HG03521 (cell line): ENCODE data around the gene MOXD1.
A peak's percentile ranks its signal among the peaks of the same experiment; 100 is the strongest.
"Not testable (repeated sequence)": the region's sequence is repeated elsewhere in the genome, so short reads cannot be mapped to it uniquely, and the experiment has no call there.

Experiments
- ATAC-seq: cut with Tn5 transposase; IDR thresholded peaks from one replicate; pipeline ENCODE4 v1.9.1; 2021; ENCODE audit warnings: mild to moderate bottlenecking, moderate library complexity; ENCODE audit not compliant: unreplicated experiment

Gene MOXD1

DNA sequence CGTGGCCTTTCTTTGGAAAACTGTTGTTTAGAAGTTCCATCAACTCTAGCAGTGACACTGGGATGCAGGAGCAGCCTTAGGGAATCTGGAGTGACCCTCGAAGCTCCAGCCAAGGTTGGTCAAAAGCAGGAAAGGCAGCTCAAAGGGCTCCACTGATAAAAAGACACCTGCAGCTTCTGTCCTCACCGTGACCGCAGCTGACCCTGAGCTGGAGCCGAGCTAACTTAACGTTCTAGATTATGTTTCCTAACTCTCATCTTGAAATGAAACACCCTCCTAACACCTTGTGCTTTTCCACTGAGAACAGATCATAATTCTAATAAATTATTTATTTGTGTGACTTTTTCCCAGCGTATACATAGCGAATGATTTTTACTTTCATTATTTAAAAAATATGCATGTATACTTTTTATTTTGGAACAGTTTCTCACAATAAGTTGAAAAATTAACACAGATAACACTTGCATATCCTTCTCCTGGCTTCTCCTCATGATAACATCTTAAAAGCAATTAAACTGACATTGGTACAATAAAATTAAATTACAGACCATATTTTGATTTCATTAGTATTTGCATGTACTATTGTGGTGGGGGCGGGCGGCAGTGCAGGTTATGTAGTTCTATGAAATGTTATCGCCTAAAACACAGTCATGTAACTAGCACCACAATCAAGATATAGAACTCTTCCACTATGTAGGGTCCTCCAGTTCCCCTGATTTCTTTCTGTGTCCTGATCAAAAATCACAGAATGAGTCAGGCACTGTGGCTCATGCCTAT lies 116.1 kb downstream of the MOXD1 start:
- ATAC-seq = no peak

DNA sequence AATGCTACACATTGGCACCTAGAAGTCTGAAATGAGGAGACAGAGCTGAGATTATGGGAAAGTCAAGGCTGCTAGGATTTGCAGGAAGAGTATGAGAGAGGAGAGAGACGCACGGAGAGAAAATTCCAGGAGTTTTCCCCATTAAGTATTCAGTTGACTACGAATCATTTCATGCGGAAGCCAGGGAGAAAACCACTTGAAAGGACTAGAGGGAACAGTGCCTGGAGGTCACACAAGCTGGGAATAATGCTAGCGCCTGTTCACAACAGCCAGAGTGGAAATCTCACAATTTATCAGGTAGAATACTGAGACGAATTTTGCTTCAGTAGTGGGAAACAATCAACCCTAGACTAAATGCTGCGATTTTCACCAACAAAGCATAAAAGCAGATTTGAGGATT lies 118.6 kb downstream of the MOXD1 start:
- ATAC-seq = no peak

GRCh38 chr6:132280436-132280835 lies 120.8 kb downstream of the MOXD1 start:
- ATAC-seq = no peak

- peak; percentile 76 for ATAC-seq
These were observed 121.6 kb downstream of the MOXD1 start for GRCh38 chr6:132279592-132280139.

- no peak for ATAC-seq
These were observed 126.0 kb downstream of the MOXD1 start for GRCh38 chr6:132275066-132275970.

- ATAC-seq = no peak
These were observed 128.5 kb downstream of the MOXD1 start for GRCh38 chr6:132272776-132273175.

- ATAC-seq = no peak
These were observed 130.4 kb downstream of the MOXD1 start for GRCh38 chr6:132270726-132271402.

- ATAC-seq = not testable (repeated sequence)
These were observed 132.6 kb downstream of the MOXD1 start for GRCh38 chr6:132268666-132269065.

DNA sequence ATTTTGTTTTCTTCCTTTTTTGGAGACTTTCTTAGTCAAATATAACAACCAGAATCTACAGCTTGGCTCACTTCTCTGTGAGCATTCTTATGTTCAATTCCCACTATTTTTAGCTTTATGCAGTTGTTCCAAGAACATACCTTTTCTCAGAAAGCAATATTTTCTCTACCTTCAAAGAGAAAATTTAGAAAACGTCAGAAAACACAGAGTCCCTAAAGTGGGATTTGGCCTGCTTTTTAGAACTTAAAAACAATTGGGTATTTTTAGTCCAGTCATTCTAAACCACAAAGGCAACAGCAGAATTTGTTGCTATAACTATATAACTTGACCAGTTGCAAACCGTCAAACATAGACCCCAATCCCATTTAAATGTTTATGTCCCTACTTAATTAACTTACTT lies 133.1 kb downstream of the MOXD1 start:
- ATAC-seq = no peak

- ATAC-seq = no peak
These were observed 135.7 kb downstream of the MOXD1 start for GRCh38 chr6:132265451-132266097.

GRCh38 chr6:132264021-132264500 lies 137.2 kb downstream of the MOXD1 start:
- ATAC-seq = no peak

- ATAC-seq = no peak
These were observed 139.9 kb downstream of the MOXD1 start for GRCh38 chr6:132261354-132261753.

DNA sequence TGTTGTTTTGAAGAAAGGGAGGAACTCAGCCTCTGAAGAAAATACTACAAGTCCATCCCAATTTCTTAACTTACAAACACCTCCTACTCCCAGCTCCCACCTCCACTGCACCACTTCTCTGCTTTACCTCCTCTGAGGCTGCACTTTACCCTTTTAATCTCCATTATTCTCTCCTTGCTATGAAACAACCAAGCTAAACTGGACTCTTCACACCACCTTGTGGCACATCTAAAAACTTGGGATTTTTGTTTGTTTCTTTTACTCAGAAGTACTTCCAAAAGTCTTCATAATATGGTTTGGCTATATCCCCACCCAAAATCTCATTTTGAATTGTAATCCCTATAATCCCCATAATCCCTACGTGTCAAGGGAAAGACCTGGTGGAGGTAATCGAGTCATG lies 142.2 kb downstream of the MOXD1 start:
- ATAC-seq = no peak

- no peak for ATAC-seq
These were observed 143.7 kb downstream of the MOXD1 start for GRCh38 chr6:132257561-132257960.

DNA sequence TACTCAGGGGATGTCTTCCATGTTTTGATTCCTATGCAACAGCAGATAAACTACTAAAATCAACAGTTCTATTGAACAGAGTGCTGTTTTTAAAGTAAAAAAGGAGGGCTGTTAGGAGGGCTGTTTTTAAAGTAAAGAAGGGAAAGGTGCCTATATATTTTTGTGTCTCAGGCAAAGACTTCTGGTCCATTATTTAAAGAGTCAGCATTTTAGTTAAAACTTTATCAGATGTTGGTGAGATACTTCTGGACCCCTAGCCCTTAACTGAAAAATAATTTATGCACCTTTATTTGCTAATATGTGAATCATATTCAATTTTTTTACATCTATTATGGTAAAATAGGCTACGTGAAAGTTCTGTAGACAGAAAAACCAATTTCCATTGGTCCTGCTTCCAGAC lies 144.8 kb downstream of the MOXD1 start:
- no peak for ATAC-seq

DNA sequence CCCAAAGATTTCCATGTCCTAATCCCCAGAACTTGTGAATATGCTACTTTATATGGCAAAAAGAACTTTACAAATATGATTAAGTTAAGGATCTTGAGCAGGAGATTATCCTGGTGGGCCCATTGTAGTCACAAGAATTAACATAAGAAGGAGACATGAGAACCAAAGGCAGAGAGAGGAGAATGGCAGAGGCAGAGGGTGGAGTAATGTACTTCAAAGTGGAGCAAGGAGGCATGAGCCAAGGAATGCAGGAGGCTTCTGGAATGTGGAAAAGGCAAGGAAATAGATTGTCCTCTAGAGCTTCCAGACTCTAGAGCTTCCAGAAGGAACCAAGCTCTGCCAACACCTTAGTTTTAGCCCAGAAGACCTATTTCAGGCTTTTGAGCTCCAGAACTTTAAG lies 147.4 kb downstream of the MOXD1 start:
- no peak for ATAC-seq

DNA sequence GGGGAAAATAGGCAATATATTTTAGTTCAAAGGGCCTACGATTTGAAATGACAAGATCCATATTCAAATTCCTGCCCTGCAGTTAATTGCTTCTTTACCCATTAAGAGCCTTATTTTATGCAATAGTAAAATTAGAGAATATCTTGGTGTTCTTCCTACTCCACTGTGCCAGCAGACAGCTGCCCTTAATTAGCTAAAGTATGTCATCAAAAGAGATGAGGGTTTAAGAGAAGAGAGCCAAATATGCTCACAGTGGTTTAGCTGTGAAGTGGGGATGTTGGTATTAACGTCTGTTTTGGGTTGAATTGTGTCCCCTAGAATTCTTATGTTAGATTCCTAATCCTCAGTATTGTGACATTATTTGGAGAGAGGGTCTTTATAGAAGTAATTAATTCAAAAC lies 148.1 kb downstream of the MOXD1 start:
- no peak for ATAC-seq

DNA sequence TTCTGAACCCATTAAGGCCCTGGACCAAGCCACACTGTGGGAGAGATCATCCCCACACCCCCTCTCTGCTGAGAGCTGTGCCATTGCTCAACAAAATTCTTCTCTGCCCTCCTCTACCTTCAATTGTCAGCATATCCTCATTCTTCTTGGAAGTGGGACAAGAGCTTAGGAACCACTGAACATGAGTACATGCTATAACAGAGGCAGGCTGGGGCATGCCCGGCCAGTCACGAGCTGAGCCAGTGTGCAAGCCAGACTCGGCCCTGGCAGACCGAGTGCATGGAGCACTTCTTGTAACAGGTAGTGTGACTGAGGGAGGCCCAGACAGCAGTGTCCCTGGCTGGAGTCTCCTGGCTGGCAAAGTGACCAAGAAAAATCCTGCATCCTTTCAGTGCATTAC lies 149.2 kb downstream of the MOXD1 start:
- no peak for ATAC-seq

DNA sequence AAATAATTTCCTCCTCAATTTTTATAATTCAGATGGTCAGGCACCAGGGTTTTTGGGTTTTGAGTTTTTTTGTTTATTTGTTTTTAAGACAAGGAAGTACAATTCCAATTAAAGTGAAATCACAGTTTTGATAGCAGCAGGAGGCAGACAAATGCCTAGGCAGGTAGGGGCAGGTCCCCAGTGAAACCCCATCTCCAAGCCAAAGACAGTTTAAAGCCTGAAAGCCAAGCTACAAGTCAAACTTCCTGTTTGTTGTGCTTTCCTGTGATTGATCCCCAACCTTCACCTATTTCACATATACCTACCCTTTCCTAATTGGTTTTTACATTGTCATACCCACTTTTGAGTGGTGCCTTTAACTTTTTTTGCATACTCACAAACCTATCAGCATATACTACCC lies 149.6 kb downstream of the MOXD1 start:
- ATAC-seq = no peak

GRCh38 chr6:132247381-132248159 lies 153.7 kb downstream of the MOXD1 start:
- no peak for ATAC-seq
